ENCODE measurements around the gene RGS10. TPM values are rescaled to one million over a fixed set of nuclear protein-coding genes. Genes with fewer than 3 reads are reported as not detected.

Gene RGS10
- total and polyA plus RNA-seq, 9 of the 15 experiments (the other 6 are each of a cell fraction or from before 2014, with no cell fraction given), result 31.9 to 123 (median 62.1) TPM

- intact Hi-C loops (cut with micrococcal nuclease), result no loop called here
- Histone ChIP-seq H3K27ac (ENCODE audit: extremely low read depth, low read depth, low read length) (no peak overlapping the region), H3K4me1 (replicated peaks in 1 of 2; ENCODE audit: control insufficient read depth in 2 of 2, insufficient read depth in 2 of 2, low read length in 2 of 2) (no peaks in the 10 kb centered on the region; a peak in 1 of 5 replicates), H3K27me3 (ENCODE audit: control insufficient read depth in 2 of 2, insufficient read depth in 2 of 2, low read length in 2 of 2) (no peaks in the 10 kb centered on the region), H4K20me1 (replicated peaks; ENCODE audit: control insufficient read depth, insufficient read depth, low read length) (no peaks in the 10 kb centered on the region), H3K4me3 (no peak overlapping the region), H3K9me1 (ENCODE audit: control insufficient read depth, insufficient read depth, low read length) (no peaks in the 10 kb centered on the region), H3K36me3 (ENCODE audit: control insufficient read depth, insufficient read depth, low read length) (peaks cover 33% of the 10 kb centered on the region; the same call in 2 of the 3 replicates), H3K4me2 (ENCODE audit: insufficient read depth, low read length) (no peak overlapping the region), H3K79me2 (ENCODE audit: control insufficient read depth, insufficient read depth, low read length) (no peaks in the 10 kb centered on the region), H3K9me3 (replicated peaks; ENCODE audit: control insufficient read depth, insufficient read depth, low read depth, low read length) (no peaks in the 10 kb centered on the region), H2AFZ (ENCODE audit: low read depth, low read length) (no peak overlapping the region), H3K9ac (ENCODE audit: insufficient read depth in 1 of 2, low read depth in 2 of 2, low read length in 2 of 2) (no peak overlapping the region)
- FAIRE-seq (no peak), ATAC-seq (no peak), DNase-seq (ENCODE audit: extremely low read depth in 1 of 4, low spot score in 3 of 4) (no peak)
- 97% methylated on average over 9 of the region's 10 CpGs for WGBS (ENCODE audit: insufficient coverage, low coverage, missing lambda C conversion rate)
- in situ Hi-C loops (cut with MboI), result no loop called here
- ChIA-PET CTCF (ENCODE audit: low intra/inter-chr PET ratio) (no interaction called here), POLR2A (interaction anchor here (0.7 kb wide), 1 partner anchor 14 kb away, joined by 3 read pairs; no protein-coding TSS in a partner anchor)
- TF ChIP-seq ZNF584 (CRISPR knock-in tag; IDR thresholded peaks at IDR 0.05; ENCODE audit: low read depth) (no peak), ZNF197 (CRISPR knock-in tag; IDR thresholded peaks at IDR 0.05; ENCODE audit: low read depth) (no peak), PHF20 (IDR thresholded peaks at IDR 0.05; ENCODE audit: partially characterized antibody) (no peak), ZNF436 (CRISPR knock-in tag; IDR thresholded peaks at IDR 0.05) (no peak), MAX (CRISPR knock-in tag; IDR thresholded peaks at IDR 0.05) (no peak), ZNF830 (CRISPR knock-in tag; IDR thresholded peaks at IDR 0.05) (no peak), ZBTB34 (CRISPR knock-in tag; IDR thresholded peaks at IDR 0.05) (no peak), SP2 (IDR thresholded peaks at IDR 0.05; ENCODE audit: extremely low read depth, low read depth, low read length, poor library complexity, severe bottlenecking) (no peak), POLR2H (tag; IDR thresholded peaks at IDR 0.05; ENCODE audit: low read depth) (no peak), CGGBP1 (CRISPR knock-in tag; IDR thresholded peaks at IDR 0.05) (no peak), CEBPB (tag; IDR thresholded peaks at IDR 0.05) (no peak)
- no TSS peak for BruUV-seq (replicated peaks)
Observed at GRCh38 chr10:119504651-119505050, 37.9 kb downstream of the RGS10 start.
